Germinal center (tissue), 1 donor: ENCODE data around the gene CLSTN1.
"Not testable (repeated sequence)": the region's sequence is repeated elsewhere in the genome, so short reads cannot be mapped to it uniquely, and the experiment has no call there.

ENCODE experiments used
- DNase-seq: peaks from one replicate; pipeline ENCODE4 v3.0.0; 2012; ENCODE audit warnings: mixed read lengths, low spot score

Gene CLSTN1

GRCh38 chr1:9762446-9762845 lies 61.3 kb downstream of the CLSTN1 start:
- not testable (repeated sequence) for DNase-seq

- DNase-seq, result no peak
Observed at GRCh38 chr1:9761855-9762254, 61.9 kb downstream of the CLSTN1 start.

- DNase-seq, result no peak
Observed at GRCh38 chr1:9760824-9761223, 62.9 kb downstream of the CLSTN1 start.

GRCh38 chr1:9759939-9760338 lies 63.8 kb downstream of the CLSTN1 start:
- no peak for DNase-seq

- no peak for DNase-seq
Observed at GRCh38 chr1:9758559-9759121, 65.1 kb downstream of the CLSTN1 start.

- DNase-seq, result no peak
Observed at GRCh38 chr1:9755441-9755995, 68.2 kb downstream of the CLSTN1 start.

- no peak for DNase-seq
Observed at GRCh38 chr1:9753121-9753531, 70.6 kb downstream of the CLSTN1 start.

- no peak for DNase-seq
Observed at GRCh38 chr1:9751971-9752370, 71.8 kb downstream of the CLSTN1 start.

- DNase-seq, result no peak
Observed at GRCh38 chr1:9749361-9749760, 74.4 kb downstream of the CLSTN1 start.

GRCh38 chr1:9748391-9748790 lies 75.4 kb downstream of the CLSTN1 start:
- not testable (repeated sequence) for DNase-seq

GRCh38 chr1:9746651-9747050 lies 77.1 kb downstream of the CLSTN1 start:
- DNase-seq, result no peak

- no peak for DNase-seq
Observed at GRCh38 chr1:9746211-9746610, 77.6 kb downstream of the CLSTN1 start.

GRCh38 chr1:9744106-9744799 lies 79.5 kb downstream of the CLSTN1 start:
- DNase-seq, result no peak

- DNase-seq, result no peak
Observed at GRCh38 chr1:9737671-9738070, 86.1 kb downstream of the CLSTN1 start.

- no peak for DNase-seq
Observed at GRCh38 chr1:9737057-9737456, 86.7 kb downstream of the CLSTN1 start.

- no peak for DNase-seq
Observed at GRCh38 chr1:9736241-9736640, 87.5 kb downstream of the CLSTN1 start.

- DNase-seq, result no peak
Observed at GRCh38 chr1:9735800-9736199, 88.0 kb downstream of the CLSTN1 start.

GRCh38 chr1:9733160-9733789 lies 90.5 kb downstream of the CLSTN1 start:
- no peak for DNase-seq

- DNase-seq, result no peak
Observed at GRCh38 chr1:9732123-9732971, 91.4 kb downstream of the CLSTN1 start.

- no peak for DNase-seq
Observed at GRCh38 chr1:9731561-9731960, 92.2 kb downstream of the CLSTN1 start.

GRCh38 chr1:9731051-9731537 lies 92.7 kb downstream of the CLSTN1 start:
- no peak for DNase-seq
